HuH-7 (cell line): ENCODE data around the gene PEX5.
"Not testable (repeated sequence)": the region's sequence is repeated elsewhere in the genome, so short reads cannot be mapped to it uniquely, and the experiment has no call there.

Experiments used
- DNase-seq: peaks from one replicate; pipeline ENCODE4 v3.0.0; 2011; ENCODE audit warnings: low spot score

PEX5 gene

GRCh38 chr12:7213745-7214144, 24.3 kb downstream of the PEX5 start:
- DNase-seq = not testable (repeated sequence)

GRCh38 chr12:7217475-7218069, 28.1 kb downstream of the PEX5 start:
- no peak for DNase-seq

DNA sequence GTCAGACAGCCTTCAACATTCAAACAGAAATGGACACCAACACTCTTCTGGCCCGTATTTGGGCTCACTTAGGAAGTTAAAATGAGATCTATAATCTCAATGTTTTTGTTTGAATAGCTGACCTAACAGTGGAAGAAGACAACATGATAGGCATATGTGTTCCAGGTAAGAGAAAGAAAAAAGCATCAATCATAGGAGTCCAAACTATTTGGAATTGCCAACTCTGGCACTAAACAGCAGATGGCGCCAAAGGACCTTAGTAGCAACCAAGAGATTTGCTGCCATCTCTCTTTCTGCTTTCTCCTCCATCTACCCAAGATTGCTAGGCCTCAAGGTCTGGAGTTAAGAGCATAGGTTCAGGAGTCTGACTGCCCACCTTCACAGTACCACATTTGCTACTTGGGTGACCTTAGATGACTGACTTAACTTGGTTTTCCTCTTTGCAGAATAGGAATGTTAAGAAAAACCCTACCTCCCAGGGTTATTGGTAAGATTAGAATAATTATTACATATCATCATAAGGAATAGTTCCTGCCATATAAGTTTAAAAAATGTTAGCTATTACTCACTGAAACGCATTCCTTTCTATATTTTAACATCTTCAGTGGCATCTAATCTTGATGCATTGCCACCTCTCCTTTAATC, 30.2 kb downstream of the PEX5 start:
- peak; percentile 43 for DNase-seq

DNA sequence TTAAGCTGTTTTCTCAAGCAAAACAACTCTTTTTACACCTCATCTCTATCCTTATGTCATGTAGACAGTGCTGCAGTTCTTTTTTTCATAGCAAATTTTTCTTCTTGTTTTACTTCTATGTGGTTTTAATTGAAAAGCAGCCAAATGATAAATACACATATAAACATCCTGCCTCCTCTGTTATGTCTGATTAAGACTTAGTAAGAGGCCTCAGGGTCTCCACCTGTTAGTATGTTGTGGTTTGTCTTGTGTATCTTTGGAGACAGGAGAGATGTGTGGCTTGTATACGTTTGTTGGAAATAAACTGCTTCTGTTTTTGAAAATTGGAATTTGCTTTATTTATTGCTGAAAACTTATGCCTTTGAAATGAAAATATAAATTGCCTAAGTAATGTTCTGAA, 32.0 kb downstream of the PEX5 start:
- no peak for DNase-seq

GRCh38 chr12:7229741-7230140, 40.3 kb downstream of the PEX5 start:
- no peak for DNase-seq

- DNase-seq = no peak
Measured at GRCh38 chr12:7241404-7242005, 52.0 kb downstream of the PEX5 start.

GRCh38 chr12:7242176-7243101, 53.0 kb downstream of the PEX5 start:
- DNase-seq = no peak

- not testable (repeated sequence) for DNase-seq
Measured at GRCh38 chr12:7251328-7251996, 62.0 kb downstream of the PEX5 start.

DNA sequence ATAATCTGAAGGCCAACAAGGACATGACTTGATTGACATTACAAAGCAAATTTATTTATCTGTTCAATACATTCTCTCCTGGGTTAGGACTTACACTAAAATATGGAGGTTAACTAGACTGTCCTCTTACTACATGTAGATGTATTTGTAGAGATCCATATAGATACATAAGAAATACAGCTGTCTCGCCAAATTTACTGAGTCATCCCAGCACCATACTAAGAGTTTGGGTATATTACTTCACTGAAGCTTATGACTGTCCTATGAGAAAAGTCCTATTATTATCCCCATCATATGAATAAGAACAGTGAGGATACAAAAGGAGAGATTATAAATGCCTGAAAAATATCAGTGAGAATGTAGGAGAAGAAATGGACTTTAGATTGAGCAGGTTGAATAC, 69.6 kb downstream of the PEX5 start:
- DNase-seq = no peak
